SH-SY5Y (cell line): ENCODE data around the gene AAGAB.

ENCODE experiments used
- GATA2 ChIP-seq: IDR thresholded peaks from 2 replicates; pipeline ENCODE4 v1.6.1; 2011; ENCODE audit warnings: mild to moderate bottlenecking, low read depth, low read length
- GATA3 ChIP-seq: IDR thresholded peaks from 2 replicates; pipeline ENCODE4 v1.6.1; 2011; ENCODE audit warnings: low read depth, mild to moderate bottlenecking, low read length, moderate library complexity

GRCh38 chr15:67259806-67260205 is 5.3 kb upstream of the AAGAB start:
- TF ChIP-seq GATA2 (no peak), GATA3 (no peak)
